Measurements from ENCODE around the gene CNOT4. TPM values are rescaled to one million over a fixed set of nuclear protein-coding genes. Genes with fewer than 3 reads are reported as not detected.

CNOT4 gene
- total and polyA plus RNA-seq, 2 donors: 11.7 to 36.1 TPM

- 91% methylated on average over 4 of the region's 4 CpGs for WGBS
- peaks cover 2% of the 10 kb centered on the region for H3K36me3 ChIP-seq (ENCODE audit: insufficient read depth)
- H3K4me1 ChIP-seq (ENCODE audit: insufficient read depth): no peaks in the 10 kb centered on the region
- H3K4me3 ChIP-seq (ENCODE audit: low read depth, low read length): no peak overlapping the region
- no peak overlapping the region for H3K27ac ChIP-seq (ENCODE audit: low read depth)
- no peak for DNase-seq (ENCODE audit: extremely low spot score)
Measured at GRCh38 chr7:135420786-135421185, 89.1 kb downstream of the CNOT4 start.

GRCh38 chr7:135416431-135416830, 93.5 kb downstream of the CNOT4 start:
- no peak overlapping the region for H3K4me3 ChIP-seq (ENCODE audit: low read depth, low read length)
- 93% methylated on average over 3 of the region's 3 CpGs for WGBS
- H3K27ac ChIP-seq (ENCODE audit: low read depth): no peak overlapping the region
- DNase-seq (ENCODE audit: extremely low spot score): no peak
- H3K4me1 ChIP-seq (ENCODE audit: insufficient read depth): no peaks in the 10 kb centered on the region
- peaks cover under 1% of the 10 kb centered on the region for H3K36me3 ChIP-seq (ENCODE audit: insufficient read depth)

GRCh38 chr7:135414850-135415439, 95.0 kb downstream of the CNOT4 start:
- Histone ChIP-seq H3K4me1 (ENCODE audit: insufficient read depth) (no peaks in the 10 kb centered on the region), H3K4me3 (ENCODE audit: low read depth, low read length) (no peak overlapping the region), H3K27ac (ENCODE audit: low read depth) (no peak overlapping the region), H3K36me3 (ENCODE audit: insufficient read depth) (no peaks in the 10 kb centered on the region)
- WGBS: 86% methylated on average over 2 of the region's 2 CpGs
- no peak for DNase-seq (ENCODE audit: extremely low spot score)

GRCh38 chr7:135414208-135414607, 95.7 kb downstream of the CNOT4 start:
- DNase-seq (ENCODE audit: extremely low spot score): no peak
- 95% methylated on average over 3 of the region's 3 CpGs for WGBS
- Histone ChIP-seq H3K27ac (ENCODE audit: low read depth) (no peak overlapping the region), H3K4me3 (ENCODE audit: low read depth, low read length) (no peak overlapping the region), H3K36me3 (ENCODE audit: insufficient read depth) (no peaks in the 10 kb centered on the region), H3K4me1 (ENCODE audit: insufficient read depth) (no peaks in the 10 kb centered on the region)

- Histone ChIP-seq H3K4me3 (ENCODE audit: low read depth, low read length) (no peak overlapping the region), H3K4me1 (ENCODE audit: insufficient read depth) (no peaks in the 10 kb centered on the region), H3K27ac (ENCODE audit: low read depth) (no peak overlapping the region), H3K36me3 (ENCODE audit: insufficient read depth) (peaks cover 3% of the 10 kb centered on the region)
- DNase-seq (ENCODE audit: extremely low spot score): no peak
Measured at GRCh38 chr7:135411098-135411497, 98.8 kb downstream of the CNOT4 start.

GRCh38 chr7:135410543-135410942, 99.4 kb downstream of the CNOT4 start:
- H3K4me3 ChIP-seq (ENCODE audit: low read depth, low read length): no peak overlapping the region
- 97% methylated on average over 3 of the region's 3 CpGs for WGBS

GRCh38 chr7:135409845-135410542, 99.9 kb downstream of the CNOT4 start:
- WGBS: 99% methylated on average over 2 of the region's 2 CpGs
- Histone ChIP-seq H3K36me3 (ENCODE audit: insufficient read depth) (peaks cover 3% of the 10 kb centered on the region), H3K27ac (ENCODE audit: low read depth) (no peak overlapping the region), H3K4me3 (ENCODE audit: low read depth, low read length) (no peak overlapping the region), H3K4me1 (ENCODE audit: insufficient read depth) (no peaks in the 10 kb centered on the region)
- no peak for DNase-seq (ENCODE audit: extremely low spot score)

More at GRCh38 chr7:135410543-135410942, 99.4 kb downstream of the CNOT4 start:
- H3K4me1 ChIP-seq (ENCODE audit: insufficient read depth): no peaks in the 10 kb centered on the region
- H3K27ac ChIP-seq (ENCODE audit: low read depth): no peak overlapping the region
- no peak for DNase-seq (ENCODE audit: extremely low spot score)
- H3K36me3 ChIP-seq (ENCODE audit: insufficient read depth): peaks cover 3% of the 10 kb centered on the region

GRCh38 chr7:135407884-135408283, 102.0 kb downstream of the CNOT4 start:
- H3K4me1 ChIP-seq (ENCODE audit: insufficient read depth): no peaks in the 10 kb centered on the region
- H3K27ac ChIP-seq (ENCODE audit: low read depth): no peak overlapping the region
- H3K4me3 ChIP-seq (ENCODE audit: low read depth, low read length): no peak overlapping the region
- DNase-seq (ENCODE audit: extremely low spot score): no peak
- H3K36me3 ChIP-seq (ENCODE audit: insufficient read depth): peaks cover 3% of the 10 kb centered on the region

GRCh38 chr7:135406918-135407317, 103.0 kb downstream of the CNOT4 start:
- H3K36me3 ChIP-seq (ENCODE audit: insufficient read depth): peaks cover 3% of the 10 kb centered on the region
- H3K4me1 ChIP-seq (ENCODE audit: insufficient read depth): no peaks in the 10 kb centered on the region
- no peak for DNase-seq (ENCODE audit: extremely low spot score)
- no peak overlapping the region for H3K27ac ChIP-seq (ENCODE audit: low read depth)
- no peak overlapping the region for H3K4me3 ChIP-seq (ENCODE audit: low read depth, low read length)
- 98% methylated on average over 3 of the region's 3 CpGs for WGBS

GRCh38 chr7:135405969-135406368, 103.9 kb downstream of the CNOT4 start:
- Histone ChIP-seq H3K27ac (ENCODE audit: low read depth) (no peak overlapping the region), H3K36me3 (ENCODE audit: insufficient read depth) (peaks cover 3% of the 10 kb centered on the region), H3K4me1 (ENCODE audit: insufficient read depth) (no peaks in the 10 kb centered on the region), H3K4me3 (ENCODE audit: low read depth, low read length) (no peak overlapping the region)
- DNase-seq (ENCODE audit: extremely low spot score): no peak
- WGBS: 96% methylated on average over 2 of the region's 2 CpGs

GRCh38 chr7:135403302-135403701, 106.6 kb downstream of the CNOT4 start:
- Histone ChIP-seq H3K4me3 (ENCODE audit: low read depth, low read length) (no peak overlapping the region), H3K4me1 (ENCODE audit: insufficient read depth) (no peaks in the 10 kb centered on the region), H3K36me3 (ENCODE audit: insufficient read depth) (peaks cover 3% of the 10 kb centered on the region), H3K27ac (ENCODE audit: low read depth) (no peak overlapping the region)
- 92% methylated on average over 3 of the region's 3 CpGs for WGBS
- no peak for DNase-seq (ENCODE audit: extremely low spot score)

GRCh38 chr7:135397689-135398088, 112.2 kb downstream of the CNOT4 start:
- Histone ChIP-seq H3K27ac (ENCODE audit: low read depth) (no peak overlapping the region), H3K36me3 (ENCODE audit: insufficient read depth) (no peaks in the 10 kb centered on the region), H3K4me3 (ENCODE audit: low read depth, low read length) (no peak overlapping the region), H3K4me1 (ENCODE audit: insufficient read depth) (no peaks in the 10 kb centered on the region)
- no peak for DNase-seq (ENCODE audit: extremely low spot score)

- WGBS: 84% methylated on average over 4 of the region's 4 CpGs
- Histone ChIP-seq H3K36me3 (ENCODE audit: insufficient read depth) (no peaks in the 10 kb centered on the region), H3K4me3 (ENCODE audit: low read depth, low read length) (no peak overlapping the region), H3K27ac (ENCODE audit: low read depth) (no peak overlapping the region), H3K4me1 (ENCODE audit: insufficient read depth) (no peaks in the 10 kb centered on the region)
- DNase-seq (ENCODE audit: extremely low spot score): no peak
Measured at GRCh38 chr7:135392701-135393100, 117.2 kb downstream of the CNOT4 start.

GRCh38 chr7:135391514-135391913, 118.4 kb downstream of the CNOT4 start:
- Histone ChIP-seq H3K36me3 (ENCODE audit: insufficient read depth) (no peaks in the 10 kb centered on the region), H3K27ac (ENCODE audit: low read depth) (no peak overlapping the region), H3K4me1 (ENCODE audit: insufficient read depth) (no peaks in the 10 kb centered on the region), H3K4me3 (ENCODE audit: low read depth, low read length) (no peak overlapping the region)
- WGBS: 89% methylated on average over 3 of the region's 3 CpGs
- DNase-seq (ENCODE audit: extremely low spot score): no peak

All from urinary bladder (tissue), 4 donors.